GM12874 (cell line): Measurements from ENCODE around the gene FERMT1.

ENCODE experiments used
- CTCF ChIP-seq: IDR thresholded peaks from 2 replicates; pipeline ENCODE4 v1.5.1; 2011; ENCODE audit warnings: low read depth, mild to moderate bottlenecking, control low read depth, low read length, moderate library complexity; ENCODE audit not compliant: insufficient read depth

FERMT1 gene

GRCh38 chr20:6081236-6081635 lies 41.6 kb downstream of the FERMT1 start:
- TF ChIP-seq CTCF = no peak

GRCh38 chr20:6079016-6079415 lies 43.8 kb downstream of the FERMT1 start:
- no peak for TF ChIP-seq CTCF

- TF ChIP-seq CTCF = no peak
These were observed 47.2 kb downstream of the FERMT1 start for GRCh38 chr20:6075428-6076219.

- TF ChIP-seq CTCF = no peak
These were observed 48.0 kb downstream of the FERMT1 start for GRCh38 chr20:6074784-6075183.

GRCh38 chr20:6074145-6074561 lies 48.7 kb downstream of the FERMT1 start:
- peak; percentile 56 for TF ChIP-seq CTCF

GRCh38 chr20:6070829-6071695 lies 51.8 kb downstream of the FERMT1 start:
- TF ChIP-seq CTCF = no peak

GRCh38 chr20:6069669-6070068 lies 53.2 kb downstream of the FERMT1 start:
- TF ChIP-seq CTCF = no peak
